GM12801 (cell line): Measurements from ENCODE around the gene HGD.

Experiments
- TF ChIP-seq, protein P1 (sequence below): IDR thresholded peaks from one replicate; pipeline ENCODE4 v1.5.1; 2011; ENCODE audit warnings: control low read depth; ENCODE audit not compliant: insufficient read length; ENCODE audit errors: extremely low read depth

The HGD gene

GRCh38 chr3:120673116-120673515 is 8.9 kb downstream of the HGD start:
- TF ChIP-seq, protein P1, sequence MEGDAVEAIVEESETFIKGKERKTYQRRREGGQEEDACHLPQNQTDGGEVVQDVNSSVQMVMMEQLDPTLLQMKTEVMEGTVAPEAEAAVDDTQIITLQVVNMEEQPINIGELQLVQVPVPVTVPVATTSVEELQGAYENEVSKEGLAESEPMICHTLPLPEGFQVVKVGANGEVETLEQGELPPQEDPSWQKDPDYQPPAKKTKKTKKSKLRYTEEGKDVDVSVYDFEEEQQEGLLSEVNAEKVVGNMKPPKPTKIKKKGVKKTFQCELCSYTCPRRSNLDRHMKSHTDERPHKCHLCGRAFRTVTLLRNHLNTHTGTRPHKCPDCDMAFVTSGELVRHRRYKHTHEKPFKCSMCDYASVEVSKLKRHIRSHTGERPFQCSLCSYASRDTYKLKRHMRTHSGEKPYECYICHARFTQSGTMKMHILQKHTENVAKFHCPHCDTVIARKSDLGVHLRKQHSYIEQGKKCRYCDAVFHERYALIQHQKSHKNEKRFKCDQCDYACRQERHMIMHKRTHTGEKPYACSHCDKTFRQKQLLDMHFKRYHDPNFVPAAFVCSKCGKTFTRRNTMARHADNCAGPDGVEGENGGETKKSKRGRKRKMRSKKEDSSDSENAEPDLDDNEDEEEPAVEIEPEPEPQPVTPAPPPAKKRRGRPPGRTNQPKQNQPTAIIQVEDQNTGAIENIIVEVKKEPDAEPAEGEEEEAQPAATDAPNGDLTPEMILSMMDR = no peak

- TF ChIP-seq, protein P1 = no peak
These were observed 11.5 kb downstream of the HGD start for GRCh38 chr3:120670576-120670975.

DNA sequence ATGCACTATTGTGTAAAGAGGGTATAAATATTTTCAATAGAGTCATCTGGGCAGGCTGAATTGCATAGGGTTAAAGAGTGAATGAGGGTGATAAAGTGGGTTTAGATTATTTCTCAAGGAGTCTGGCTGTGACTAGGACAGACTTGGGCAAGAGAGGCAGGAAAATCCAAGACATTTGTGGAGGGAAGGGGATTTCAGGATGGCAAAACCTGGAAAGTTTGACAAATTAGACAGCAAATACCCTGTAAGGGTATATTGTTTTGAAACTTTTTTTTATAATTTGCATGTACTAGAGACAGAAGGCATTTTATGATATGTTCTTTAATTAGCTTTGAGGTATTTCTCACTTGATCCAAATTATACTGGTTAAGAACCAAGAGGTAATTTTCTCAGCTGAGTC is 17.1 kb downstream of the HGD start:
- TF ChIP-seq, protein P1 = no peak

- TF ChIP-seq, protein P1 = no peak
These were observed 20.1 kb downstream of the HGD start for GRCh38 chr3:120661945-120662344.

DNA sequence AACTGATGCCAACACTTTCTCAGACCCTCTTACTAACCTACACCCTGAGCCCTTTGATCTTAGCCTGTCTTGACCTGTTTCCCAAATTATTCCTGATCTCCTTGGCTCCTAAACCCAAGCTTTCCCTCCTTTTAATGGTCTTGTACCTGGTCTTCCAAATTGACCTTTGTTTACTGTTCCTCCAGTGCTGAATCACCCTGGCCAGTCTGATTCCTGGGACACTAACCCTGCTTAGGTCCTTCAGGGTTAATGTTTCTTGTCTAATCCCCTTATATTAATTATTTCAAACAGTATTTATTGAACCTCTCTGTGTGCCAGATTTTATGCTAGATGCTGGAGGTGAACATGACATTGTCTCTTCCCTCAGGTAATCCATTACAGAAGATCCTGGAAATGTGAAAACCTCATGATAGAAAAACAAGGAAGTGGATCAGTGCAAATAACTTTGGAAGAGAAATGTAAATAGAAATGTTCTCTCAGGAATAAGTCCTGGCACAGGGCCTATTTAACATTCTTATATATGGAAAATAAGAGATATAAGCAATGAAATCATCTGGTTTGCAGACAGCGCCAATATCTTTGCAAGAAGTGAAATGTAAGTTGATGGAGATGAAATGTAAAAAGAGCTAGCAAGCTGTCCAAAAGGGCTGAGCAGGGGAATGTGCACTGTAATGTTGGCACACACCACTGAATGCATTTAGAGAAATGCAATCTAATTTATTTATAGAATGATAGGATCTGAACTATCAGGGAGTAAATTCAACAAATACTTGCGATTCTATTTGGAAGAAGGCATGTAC is 20.7 kb downstream of the HGD start:
- TF ChIP-seq, protein P1 = no peak

- TF ChIP-seq, protein P1 = no peak
These were observed 22.2 kb downstream of the HGD start for GRCh38 chr3:120659834-120660233.

DNA sequence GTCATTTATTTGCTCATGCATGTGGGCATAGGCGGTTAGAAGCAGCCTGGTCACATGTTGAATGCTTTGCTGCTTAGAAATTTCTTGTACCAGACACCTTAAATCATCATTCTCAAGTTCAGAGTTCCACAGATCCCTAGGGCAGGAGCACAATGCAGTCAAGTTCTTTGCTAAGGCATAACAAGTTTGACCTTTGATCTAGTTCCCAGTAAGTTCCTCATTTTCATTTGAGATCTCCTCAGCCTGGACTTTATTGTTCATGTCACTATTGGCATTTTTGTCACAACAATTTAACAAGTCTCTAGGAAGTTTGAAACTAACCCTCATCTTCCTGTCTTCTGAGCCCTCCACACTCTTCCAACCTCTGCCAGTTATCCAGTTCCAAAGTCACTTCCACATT is 22.8 kb downstream of the HGD start:
- TF ChIP-seq, protein P1 = no peak
